Liver (tissue), 9 donors: ENCODE results near the gene MOB1B. TPM values are rescaled to one million over a fixed set of nuclear protein-coding genes. Genes with fewer than 3 reads are reported as not detected.

Experiments
- DNase-seq: peaks from one replicate; pipeline ENCODE4 v3.0.0-alpha.2; 2017; ENCODE audit warnings: low spot score
- H3K27ac ChIP-seq, 2 donors: one replicate each; pipeline ENCODE4 v1.7.0; 2013; ENCODE audit warnings: inconsistent platforms in 2 of 2, low read length in 2 of 2, control low read depth in 1 of 2, low read depth in 1 of 2, mild to moderate bottlenecking in 1 of 2
- H3K27me3 ChIP-seq, 4 donors: one replicate each; pipeline versions ENCODE4 v1.6.1 to v1.7.0; 2013; ENCODE audit warnings: low read length in 3 of 4, inconsistent platforms in 1 of 4, mild to moderate bottlenecking in 1 of 4, moderate library complexity in 1 of 4; ENCODE audit not compliant: control insufficient read depth in 4 of 4, insufficient read depth in 4 of 4
- H3K36me3 ChIP-seq, 4 donors: one replicate each; pipeline versions ENCODE4 v1.6.1 to v1.7.0; 2013; ENCODE audit warnings: low read length in 3 of 4, mild to moderate bottlenecking in 3 of 4, low read depth in 1 of 4, moderate library complexity in 1 of 4; ENCODE audit not compliant: control insufficient read depth in 4 of 4, insufficient read depth in 3 of 4
- H3K4me1 ChIP-seq, 4 donors: one replicate each; pipeline versions ENCODE4 v1.6.1 to v1.7.0; 2013; ENCODE audit warnings: low read length in 3 of 4, mild to moderate bottlenecking in 3 of 4, moderate library complexity in 1 of 4; ENCODE audit not compliant: control insufficient read depth in 4 of 4, insufficient read depth in 4 of 4
- H3K4me3 ChIP-seq, 3 donors: one replicate each; pipeline versions ENCODE4 v1.6.1 to v1.7.0; 2013; ENCODE audit warnings: low read length in 3 of 3, control low read depth in 1 of 3, low read depth in 1 of 3, mild to moderate bottlenecking in 1 of 3
- H3K9ac ChIP-seq, 2 donors: one replicate each; pipeline ENCODE4 v1.7.0; 2013; ENCODE audit warnings: low read length in 2 of 2, mild to moderate bottlenecking in 2 of 2, moderate library complexity in 2 of 2, control low read depth in 1 of 2, low read depth in 1 of 2
- H3K9me3 ChIP-seq, 4 donors: one replicate each; pipeline versions ENCODE4 v1.6.1 to v1.7.0; 2013; ENCODE audit warnings: low read length in 3 of 4; ENCODE audit not compliant: control insufficient read depth in 4 of 4
- EGR1 ChIP-seq, 2 donors: IDR thresholded peaks; 2 replicates each; pipeline ENCODE4 v1.6.1; 2016 to 2018; ENCODE audit warnings: antibody characterized with exemption in 2 of 2, low read depth in 2 of 2
- FOXA2 ChIP-seq: IDR thresholded peaks from 2 replicates; pipeline ENCODE4 v1.6.1; 2016; ENCODE audit warnings: antibody characterized with exemption
- HNF4A ChIP-seq, 2 donors: conservative IDR thresholded peaks; 2 replicates each; pipeline ENCODE4 v1.6.1; 2016; ENCODE audit warnings: antibody characterized with exemption in 2 of 2, mild to moderate bottlenecking in 2 of 2
- JUND ChIP-seq, 2 donors: IDR thresholded peaks; 2 replicates each; pipeline ENCODE4 v1.6.1; 2016; ENCODE audit warnings: antibody characterized with exemption in 2 of 2
- NR2F2 ChIP-seq: IDR thresholded peaks from 2 replicates; pipeline ENCODE4 v1.6.1; 2016; ENCODE audit warnings: antibody characterized with exemption
- RAD21 ChIP-seq, 2 donors: IDR thresholded peaks; 2 replicates each; pipeline ENCODE4 v1.6.1; 2016; ENCODE audit warnings: antibody characterized with exemption in 2 of 2, mild to moderate bottlenecking in 2 of 2
- SP1 ChIP-seq: IDR thresholded peaks from 2 replicates; pipeline ENCODE4 v1.6.1; 2018; ENCODE audit warnings: antibody characterized with exemption, mild to moderate bottlenecking
- TAF1 ChIP-seq: conservative IDR thresholded peaks from 2 replicates; pipeline ENCODE4 v1.6.1; 2016; ENCODE audit warnings: antibody characterized with exemption, mild to moderate bottlenecking
- YY1 ChIP-seq: IDR thresholded peaks from 2 replicates; pipeline ENCODE4 v1.6.1; 2016; ENCODE audit warnings: antibody characterized with exemption, mild to moderate bottlenecking
- WGBS: extraction: QIAGEN DNeasy Blood & Tissue Kit; methylation state at CpG from one replicate; pipeline ENCODE4 v1.1.7; 2013; 5-methylcytosine and 5-hydroxymethylcytosine counted together
- polyA plus RNA-seq, 2 donors: library from polyadenylated mRNA; stranded (reverse) in 1 of 2; unstranded in 1 of 2; fragments of 200-250 nt in 1 of 2; fragments of >200 nt in 1 of 2; fragmentation: Nextera tagmentation in 1 of 2; extraction: Ambion mirVana in 1 of 2; gene quantifications; one replicate each; pipeline versions ENCODE4 v1.2.1 to v1.2.3, GENCODE V29; 2013 to 2015
- total RNA-seq, 2 donors: library from RNA; depleted of rRNA; stranded (reverse); fragments of >200 nt; gene quantifications; one replicate each; pipeline ENCODE4 v1.2.3, GENCODE V29; 2014
- TF ChIP-seq, protein P1 (sequence below): IDR thresholded peaks from 2 replicates; pipeline ENCODE4 v1.6.1; 2016; ENCODE audit warnings: antibody characterized with exemption
- TF ChIP-seq, protein P2 (sequence below): fragments of 150-350 bp; IDR thresholded peaks from 2 replicates; pipeline ENCODE4 v1.5.1; 2017; ENCODE audit warnings: improper control_type of control experiment, low read depth, low read length; ENCODE audit not compliant: missing input control
- TF ChIP-seq, protein P3 (sequence below): IDR thresholded peaks from 2 replicates; pipeline ENCODE4 v1.6.1; 2016; ENCODE audit warnings: antibody characterized with exemption
- donor health status: healthy.
- donor health status: healthy.
- donor health status: healthy.
- donor health status: healthy.
- donor health status: healthy.

MOB1B gene
- total and polyA plus RNA-seq, 4 donors, result 2.1 to 69.0 (median 3.7) TPM

DNA sequence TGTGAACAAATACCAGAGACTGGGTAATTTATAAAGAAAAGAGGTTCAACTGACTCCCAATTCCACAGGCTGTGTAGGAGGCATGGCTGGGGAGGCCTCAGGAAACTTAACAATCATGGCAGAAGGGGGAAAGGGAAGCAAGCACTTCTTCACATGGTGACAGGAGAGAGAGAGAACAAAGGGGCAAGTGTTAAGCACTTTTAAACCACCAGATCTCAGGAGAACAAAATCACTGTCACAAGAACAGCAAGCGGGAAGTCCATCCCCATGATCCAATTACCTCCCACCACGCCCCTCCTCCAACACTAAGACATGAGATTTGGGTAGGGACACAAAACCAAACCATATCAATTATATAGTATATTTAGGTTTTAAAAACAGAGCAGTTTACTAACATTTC, 30.8 kb downstream of the MOB1B start:
- Histone ChIP-seq H3K36me3 (no peaks in the 10 kb centered on the region), H3K27ac (no peak overlapping the region), H3K9ac (no peak overlapping the region), H3K4me1 (peaks cover 0 to 2% (median 0%) of the 10 kb centered on the region in 4 donors), H3K4me3 (no peak overlapping the region), H3K9me3 (no peaks in the 10 kb centered on the region), H3K27me3 (no peaks in the 10 kb centered on the region)
- 99% methylated on average over 2 of the region's 2 CpGs for WGBS
- no peak for TF ChIP-seq HNF4A (conservative IDR thresholded peaks at IDR 0.05)
- TF ChIP-seq, protein P1, sequence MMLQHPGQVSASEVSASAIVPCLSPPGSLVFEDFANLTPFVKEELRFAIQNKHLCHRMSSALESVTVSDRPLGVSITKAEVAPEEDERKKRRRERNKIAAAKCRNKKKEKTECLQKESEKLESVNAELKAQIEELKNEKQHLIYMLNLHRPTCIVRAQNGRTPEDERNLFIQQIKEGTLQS, result no peak
- no peak for TF ChIP-seq JUND (IDR thresholded peaks at IDR 0.05)
- TF ChIP-seq, protein P2, sequence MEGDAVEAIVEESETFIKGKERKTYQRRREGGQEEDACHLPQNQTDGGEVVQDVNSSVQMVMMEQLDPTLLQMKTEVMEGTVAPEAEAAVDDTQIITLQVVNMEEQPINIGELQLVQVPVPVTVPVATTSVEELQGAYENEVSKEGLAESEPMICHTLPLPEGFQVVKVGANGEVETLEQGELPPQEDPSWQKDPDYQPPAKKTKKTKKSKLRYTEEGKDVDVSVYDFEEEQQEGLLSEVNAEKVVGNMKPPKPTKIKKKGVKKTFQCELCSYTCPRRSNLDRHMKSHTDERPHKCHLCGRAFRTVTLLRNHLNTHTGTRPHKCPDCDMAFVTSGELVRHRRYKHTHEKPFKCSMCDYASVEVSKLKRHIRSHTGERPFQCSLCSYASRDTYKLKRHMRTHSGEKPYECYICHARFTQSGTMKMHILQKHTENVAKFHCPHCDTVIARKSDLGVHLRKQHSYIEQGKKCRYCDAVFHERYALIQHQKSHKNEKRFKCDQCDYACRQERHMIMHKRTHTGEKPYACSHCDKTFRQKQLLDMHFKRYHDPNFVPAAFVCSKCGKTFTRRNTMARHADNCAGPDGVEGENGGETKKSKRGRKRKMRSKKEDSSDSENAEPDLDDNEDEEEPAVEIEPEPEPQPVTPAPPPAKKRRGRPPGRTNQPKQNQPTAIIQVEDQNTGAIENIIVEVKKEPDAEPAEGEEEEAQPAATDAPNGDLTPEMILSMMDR, result no peak
- no peak for TF ChIP-seq RAD21 (IDR thresholded peaks at IDR 0.05)
- TF ChIP-seq SP1, result no peak
- no peak for TF ChIP-seq FOXA2
- TF ChIP-seq TAF1, result no peak
- no peak for TF ChIP-seq NR2F2
- DNase-seq, result no peak

DNA sequence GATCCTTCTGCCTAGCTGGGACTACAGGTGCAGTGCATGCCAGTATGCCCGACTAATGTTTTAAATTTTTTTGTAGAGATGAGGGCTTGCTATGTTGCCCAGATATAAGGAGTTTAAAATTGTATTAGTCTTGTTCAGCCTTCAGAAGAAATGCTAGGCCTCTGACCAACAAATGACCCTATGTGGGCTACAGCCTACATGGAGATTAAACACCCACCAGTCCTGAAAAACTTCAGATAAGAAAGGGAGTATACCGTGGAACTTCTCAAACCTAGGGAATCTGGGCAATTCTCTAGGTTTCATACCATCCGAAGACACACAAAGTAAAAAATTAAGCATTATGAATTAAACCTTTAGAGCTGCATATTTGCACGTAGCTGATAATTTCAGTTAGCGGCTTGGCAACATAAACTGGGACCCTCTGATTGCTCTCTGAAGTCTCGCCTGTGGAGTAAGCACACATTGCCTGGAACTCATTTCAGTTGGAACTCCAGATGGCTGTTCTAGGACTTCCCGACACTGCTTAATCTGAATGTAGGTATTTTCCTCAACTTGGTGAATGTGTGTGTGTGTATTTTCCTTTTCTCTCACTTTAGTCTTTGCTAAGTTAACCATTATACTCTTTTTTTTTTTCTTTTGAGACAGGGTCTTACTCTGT, 33.0 kb downstream of the MOB1B start:
- Histone ChIP-seq H3K9me3 (no peaks in the 10 kb centered on the region), H3K27ac (no peak overlapping the region), H3K4me1 (peaks cover 0 to 2% (median 0%) of the 10 kb centered on the region in 4 donors), H3K4me3 (no peak overlapping the region), H3K27me3 (no peaks in the 10 kb centered on the region), H3K9ac (no peak overlapping the region), H3K36me3 (no peaks in the 10 kb centered on the region)
- 97% methylated on average over 7 of the region's 7 CpGs for WGBS
- no peak for TF ChIP-seq EGR1 (IDR thresholded peaks at IDR 0.05; ENCODE audit: low read depth in 2 of 2)
- TF ChIP-seq, protein P3, sequence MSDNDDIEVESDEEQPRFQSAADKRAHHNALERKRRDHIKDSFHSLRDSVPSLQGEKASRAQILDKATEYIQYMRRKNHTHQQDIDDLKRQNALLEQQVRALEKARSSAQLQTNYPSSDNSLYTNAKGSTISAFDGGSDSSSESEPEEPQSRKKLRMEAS, result no peak
- no peak for TF ChIP-seq YY1
- DNase-seq, result no peak

DNA sequence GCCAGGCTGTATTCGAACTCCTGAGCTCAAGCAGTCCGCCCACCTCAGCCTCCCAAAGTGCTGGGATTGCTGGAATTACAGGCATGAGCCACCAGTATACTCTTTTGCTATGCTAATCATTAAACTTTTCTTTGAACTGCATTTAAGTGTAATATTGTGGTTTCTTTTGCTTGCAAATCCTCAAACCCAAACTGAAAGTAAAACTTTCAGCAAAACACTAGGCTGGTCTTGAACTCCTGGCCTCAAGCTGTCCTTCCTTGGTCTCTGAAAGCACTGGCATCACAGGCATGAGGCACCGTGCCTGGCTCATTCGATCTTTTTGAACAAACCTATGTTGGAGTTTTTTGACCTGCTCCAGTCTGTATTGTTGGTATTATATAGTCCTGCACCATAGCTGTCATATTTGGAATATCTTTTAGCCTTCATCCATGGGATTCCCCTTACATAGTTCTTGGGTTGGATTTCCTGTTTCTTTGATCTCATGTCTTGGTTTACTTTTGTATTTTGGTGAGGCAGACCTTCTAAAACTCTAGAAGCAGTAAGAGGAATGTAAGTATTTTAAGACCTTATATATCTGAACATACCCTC, 34.1 kb downstream of the MOB1B start:
- no peaks in the 10 kb centered on the region for H3K36me3 ChIP-seq
- no peaks in the 10 kb centered on the region for H3K9me3 ChIP-seq
- no peak overlapping the region for H3K9ac ChIP-seq
- H3K27me3 ChIP-seq, result no peaks in the 10 kb centered on the region
- TF ChIP-seq FOXA2, result no peak
- no peak overlapping the region for H3K27ac ChIP-seq
- DNase-seq, result no peak
- H3K4me1 ChIP-seq, result peaks cover 0 to 2% (median 0%) of the 10 kb centered on the region in 4 donors
- WGBS, result 94% methylated on average over 4 of the region's 4 CpGs
- H3K4me3 ChIP-seq, result no peak overlapping the region
